Parathyroid adenoma (tissue), 2 donors: ENCODE measurements around the gene CYP2A6.
"Not testable (repeated sequence)": the region's sequence is repeated elsewhere in the genome, so short reads cannot be mapped to it uniquely, and the experiment has no call there.

Source experiments
- H2AFZ ChIP-seq: fragments of 300-600 bp; sonication (generic); one replicate; pipeline ENCODE4 v1.7.0; 2017; ENCODE audit warnings: antibody characterized with exemption, mild to moderate bottlenecking
- H3K27ac ChIP-seq: fragments of 300-600 bp; sonication (generic); one replicate; pipeline ENCODE4 v1.7.0; 2017
- H3K27me3 ChIP-seq: fragments of 300-600 bp; sonication (generic); one replicate; pipeline ENCODE4 v1.7.0; 2017; ENCODE audit warnings: low read length; ENCODE audit not compliant: control insufficient read depth, insufficient read depth
- H3K36me3 ChIP-seq: fragments of 300-600 bp; sonication (generic); one replicate; pipeline ENCODE4 v1.7.0; 2017; ENCODE audit warnings: low read length; ENCODE audit not compliant: control insufficient read depth, insufficient read depth
- H3K4me1 ChIP-seq: fragments of 300-600 bp; sonication (generic); one replicate; pipeline ENCODE4 v1.7.0; 2017; ENCODE audit warnings: control low read depth
- H3K4me2 ChIP-seq: fragments of 300-600 bp; sonication (generic); one replicate; pipeline ENCODE4 v1.7.0; 2017; ENCODE audit warnings: low read length
- H3K4me3 ChIP-seq: fragments of 300-600 bp; sonication (generic); one replicate; pipeline ENCODE4 v1.7.0; 2017; ENCODE audit warnings: low read depth, low read length
- H3K79me2 ChIP-seq: fragments of 300-600 bp; sonication (generic); one replicate; pipeline ENCODE4 v1.7.0; 2017; ENCODE audit warnings: control low read depth
- H3K9ac ChIP-seq: fragments of 300-600 bp; sonication (generic); one replicate; pipeline ENCODE4 v1.7.0; 2017; ENCODE audit warnings: mild to moderate bottlenecking
- H3K9me3 ChIP-seq: fragments of 300-600 bp; sonication (generic); one replicate; pipeline ENCODE4 v1.7.0; 2017; ENCODE audit warnings: low read length; ENCODE audit not compliant: control insufficient read depth
- CTCF ChIP-seq: fragments of 300-600 bp; sonication (generic); IDR thresholded peaks from one replicate; pipeline ENCODE4 v1.7.0; 2017; ENCODE audit warnings: antibody characterized with exemption, mild to moderate bottlenecking
- donor health status: primary hyperparathyroidism.

Gene CYP2A6

DNA sequence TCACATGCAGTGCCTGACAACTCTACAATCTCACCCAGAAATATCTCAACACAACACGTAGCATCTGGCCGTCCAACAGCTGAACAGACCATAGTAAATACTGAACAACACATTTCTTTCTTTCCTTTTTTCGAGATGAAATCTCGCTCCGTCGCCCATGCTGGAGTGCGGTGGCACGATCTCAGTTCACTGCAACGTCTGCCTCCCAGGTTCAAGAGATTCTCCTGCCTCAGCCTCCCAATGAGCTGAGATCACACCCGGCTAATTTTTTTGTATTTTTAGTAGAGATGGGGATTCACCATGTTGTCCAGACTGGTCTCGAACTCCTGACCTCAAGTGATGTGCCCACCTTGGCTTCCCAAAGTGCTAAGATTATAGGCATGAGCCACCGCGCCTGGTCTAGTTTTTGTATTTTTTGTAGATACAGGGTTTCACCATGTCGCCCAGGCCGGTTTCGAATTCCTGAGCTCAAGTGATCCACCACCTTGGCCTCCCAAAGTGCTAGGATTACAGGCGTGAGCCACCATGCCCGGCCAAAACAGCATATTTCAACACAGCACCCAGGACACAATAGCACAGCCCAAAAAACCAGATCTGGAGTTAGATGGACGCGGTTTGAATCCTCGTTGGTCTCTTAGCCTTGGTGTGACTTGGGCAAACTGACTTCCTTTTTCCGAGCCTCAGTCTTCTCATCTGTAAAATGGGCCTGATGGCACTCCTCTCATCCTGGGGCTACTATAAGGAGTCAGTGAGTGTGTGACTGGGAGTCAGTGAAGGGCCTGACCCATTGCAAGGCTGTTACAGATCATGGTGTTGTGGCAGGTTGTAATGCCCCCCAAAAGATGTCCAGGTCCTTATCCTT is 22.6 kb downstream of the CYP2A6 start:
- H3K4me3 ChIP-seq = no peak overlapping the region
- H3K4me2 ChIP-seq = no peak overlapping the region
- no peak for TF ChIP-seq CTCF
- no peak overlapping the region for H2AFZ ChIP-seq
- no peaks in the 10 kb centered on the region for H3K36me3 ChIP-seq
- no peaks in the 10 kb centered on the region for H3K4me1 ChIP-seq
- no peaks in the 10 kb centered on the region for H3K9me3 ChIP-seq
- no peaks in the 10 kb centered on the region for H3K79me2 ChIP-seq
- no peaks in the 10 kb centered on the region for H3K27me3 ChIP-seq
- no peak overlapping the region for H3K9ac ChIP-seq
- H3K27ac ChIP-seq = no peak overlapping the region

DNA sequence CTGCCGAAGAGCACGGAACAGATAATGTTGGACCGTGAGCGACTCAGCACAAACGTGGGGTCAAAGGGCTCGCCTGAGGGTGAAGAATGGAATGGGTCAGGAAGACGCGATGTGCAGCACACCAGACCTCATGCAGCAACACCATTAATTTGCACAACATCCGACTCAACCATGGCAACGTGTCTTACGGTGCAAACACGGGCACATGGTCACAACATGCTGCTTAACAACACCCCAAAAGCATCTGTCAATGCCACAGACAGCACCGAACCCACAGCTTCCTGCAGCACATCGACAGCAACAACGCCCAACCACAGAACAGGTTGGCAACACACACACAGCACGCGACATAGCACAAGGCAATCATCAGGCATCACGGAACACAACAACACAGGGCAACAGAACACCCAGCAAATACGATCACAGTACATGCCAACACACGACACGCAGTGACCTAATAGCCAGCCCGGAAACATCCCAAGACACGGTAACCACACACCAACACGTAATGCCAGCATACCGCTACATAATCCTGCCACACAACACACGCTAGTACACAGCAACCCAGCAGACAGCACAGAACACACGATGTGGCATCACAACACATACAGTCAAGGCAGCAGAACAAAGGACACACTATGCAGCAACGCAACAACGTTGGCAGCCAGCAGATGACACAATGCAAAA is 23.4 kb downstream of the CYP2A6 start:
- not testable (repeated sequence) for H3K4me3 ChIP-seq, H3K9me3 ChIP-seq, H3K27ac ChIP-seq, H3K4me1 ChIP-seq, H3K36me3 ChIP-seq, H3K9ac ChIP-seq, H3K27me3 ChIP-seq, H3K4me2 ChIP-seq, H3K79me2 ChIP-seq, H2AFZ ChIP-seq

DNA sequence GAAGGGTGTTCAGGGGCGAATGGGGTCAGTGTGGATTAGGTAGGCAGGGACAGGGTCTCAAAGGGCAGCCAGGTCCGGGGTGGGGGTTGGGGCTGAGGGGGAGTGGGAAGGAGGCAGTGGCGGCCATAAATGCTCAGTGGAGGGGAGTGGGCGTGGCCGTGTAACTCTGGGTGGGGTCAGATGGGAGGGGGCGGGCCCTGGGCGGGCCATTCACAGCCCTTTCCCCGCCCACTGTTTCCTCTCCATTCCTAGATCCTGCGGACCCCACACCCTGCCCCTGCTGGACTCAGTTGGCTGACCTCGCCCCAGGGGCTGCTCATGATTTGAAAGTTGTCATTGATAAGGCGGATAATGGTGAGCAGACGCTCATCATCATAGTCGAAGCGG is 23.9 kb downstream of the CYP2A6 start:
- not testable (repeated sequence) for H3K79me2 ChIP-seq, H3K9ac ChIP-seq, H3K4me2 ChIP-seq, H2AFZ ChIP-seq, H3K4me3 ChIP-seq, H3K27ac ChIP-seq, H3K27me3 ChIP-seq, H3K9me3 ChIP-seq, H3K36me3 ChIP-seq, H3K4me1 ChIP-seq

GRCh38 chr19:40825460-40826095 is 24.7 kb downstream of the CYP2A6 start:
- H3K27me3 ChIP-seq, H2AFZ ChIP-seq, H3K4me1 ChIP-seq, H3K36me3 ChIP-seq, H3K4me3 ChIP-seq, H3K9me3 ChIP-seq, H3K27ac ChIP-seq, H3K9ac ChIP-seq, H3K79me2 ChIP-seq, H3K4me2 ChIP-seq: not testable (repeated sequence)

DNA sequence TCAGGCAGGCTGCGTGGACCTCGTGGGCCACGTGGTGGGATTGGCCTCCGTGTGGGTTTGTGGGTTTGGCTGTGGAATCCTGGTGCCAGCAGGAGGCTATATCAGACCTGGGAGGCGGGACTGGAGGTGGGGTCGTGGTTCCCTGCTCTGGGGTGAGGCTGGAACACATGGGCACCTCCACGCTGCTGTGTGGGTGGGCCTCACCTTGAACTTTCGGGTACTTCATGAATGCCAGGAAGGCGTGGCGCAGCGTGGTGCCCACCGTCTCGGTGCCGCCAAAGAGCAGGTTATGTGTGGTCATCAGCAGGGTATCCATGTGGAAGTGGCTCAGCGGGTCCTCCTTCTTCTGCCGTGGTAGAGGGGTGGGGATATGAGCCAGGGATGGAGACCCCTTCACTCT is 25.3 kb downstream of the CYP2A6 start:
- not testable (repeated sequence) for H3K4me3 ChIP-seq, H3K27ac ChIP-seq, H3K9me3 ChIP-seq, H3K4me1 ChIP-seq, H3K4me2 ChIP-seq, H2AFZ ChIP-seq, H3K79me2 ChIP-seq, H3K27me3 ChIP-seq, H3K9ac ChIP-seq, H3K36me3 ChIP-seq

DNA sequence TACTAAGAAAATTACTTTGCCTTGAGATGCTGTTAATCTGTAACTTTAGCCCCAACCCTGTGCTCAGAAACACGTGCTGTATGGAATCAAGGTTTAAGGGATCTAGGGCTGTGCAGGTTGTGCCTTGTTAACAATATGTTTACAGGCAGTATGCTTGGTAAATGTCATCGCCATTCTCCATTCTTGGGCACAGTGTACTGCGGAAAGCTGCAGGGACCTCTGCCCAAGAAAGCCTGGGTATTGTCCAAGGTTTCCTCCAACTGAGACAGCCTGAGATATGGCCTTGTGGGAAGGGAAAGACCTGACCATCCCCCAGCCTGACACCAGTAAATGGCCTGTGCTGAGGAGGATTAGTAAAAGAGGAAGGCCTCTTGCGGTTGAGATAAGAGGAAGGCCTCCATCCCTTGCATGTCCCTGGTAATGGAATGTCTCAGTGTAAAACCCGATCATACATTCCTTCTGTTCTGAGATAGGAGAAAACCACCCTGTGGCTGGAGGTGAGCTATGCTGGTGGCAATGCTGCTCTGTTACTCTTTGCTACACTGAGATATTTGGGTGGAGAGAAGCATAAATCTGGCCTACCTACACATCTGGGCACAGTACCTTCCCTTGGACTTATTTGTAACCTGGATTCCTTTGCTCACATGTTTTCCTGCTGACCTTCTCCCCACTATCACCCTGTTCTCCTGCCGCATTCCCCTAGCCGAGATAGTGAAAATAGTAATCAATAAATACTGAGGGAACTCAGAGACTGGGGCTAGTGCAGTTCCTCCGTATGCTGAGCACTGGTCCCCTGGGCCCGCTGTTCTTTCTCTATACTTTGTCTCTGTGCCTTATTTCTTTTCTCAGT is 27.3 kb downstream of the CYP2A6 start:
- not testable (repeated sequence) for H3K4me1 ChIP-seq, H2AFZ ChIP-seq, H3K27me3 ChIP-seq, H3K4me2 ChIP-seq, H3K27ac ChIP-seq, H3K9ac ChIP-seq, H3K9me3 ChIP-seq, H3K79me2 ChIP-seq, H3K4me3 ChIP-seq, H3K36me3 ChIP-seq
